GM18867 (cell line): ENCODE results near the gene C17orf100.
A peak's percentile ranks its signal among the peaks of the same experiment; 100 is the strongest.
"Not testable (repeated sequence)": the region's sequence is repeated elsewhere in the genome, so short reads cannot be mapped to it uniquely, and the experiment has no call there.

Experiments
- ATAC-seq: cut with Tn5 transposase; IDR thresholded peaks from one replicate; pipeline ENCODE4 v1.9.1; 2021; ENCODE audit warnings: mild to moderate bottlenecking, moderate library complexity; ENCODE audit not compliant: unreplicated experiment

The C17orf100 gene

DNA sequence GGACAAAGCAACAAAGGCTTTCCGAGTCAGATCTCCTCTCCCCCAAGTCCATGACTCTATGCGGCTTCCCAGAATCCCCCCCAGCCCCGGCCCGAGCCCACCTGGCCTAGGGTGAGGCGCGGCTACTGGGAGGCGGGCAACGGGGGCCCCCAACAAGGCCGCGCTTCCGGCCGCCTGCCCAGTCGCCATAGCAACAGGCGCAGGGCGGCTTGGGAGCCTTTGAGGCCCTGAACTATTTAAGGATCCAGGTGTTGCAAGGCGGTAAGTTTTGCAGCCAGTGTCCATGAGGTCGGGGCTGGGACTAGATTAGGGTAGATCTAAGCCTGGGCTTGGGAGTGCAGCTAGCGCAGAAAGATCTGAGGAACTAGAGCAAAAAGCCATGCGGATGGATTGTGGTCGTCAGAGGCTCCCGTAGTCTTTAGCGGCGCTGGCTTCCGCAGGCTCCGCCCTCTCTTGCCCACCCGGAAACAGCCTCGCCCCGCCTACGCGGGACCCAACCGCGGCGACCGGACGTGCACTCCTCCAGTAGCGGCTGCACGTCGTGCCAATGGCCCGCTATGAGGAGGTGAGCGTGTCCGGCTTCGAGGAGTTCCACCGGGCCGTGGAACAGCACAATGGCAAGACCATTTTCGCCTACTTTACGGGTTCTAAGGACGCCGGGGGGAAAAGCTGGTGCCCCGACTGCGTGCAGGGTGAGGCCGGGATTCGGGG, 10.9 kb upstream of the C17orf100 start, which contains the start of the genes KIAA0753 and TXNDC17:
Gene KIAA0753 (minus strand): TSS at position 176 of the 711 bp plus-strand sequence. CDS start 5,608 bp downstream, outside the sequence.
Gene TXNDC17 (plus strand): TSS at position 525 of the 711 bp plus-strand sequence. CDS start 23 bp downstream, at position 548.
- ATAC-seq: peak; percentile 90

DNA sequence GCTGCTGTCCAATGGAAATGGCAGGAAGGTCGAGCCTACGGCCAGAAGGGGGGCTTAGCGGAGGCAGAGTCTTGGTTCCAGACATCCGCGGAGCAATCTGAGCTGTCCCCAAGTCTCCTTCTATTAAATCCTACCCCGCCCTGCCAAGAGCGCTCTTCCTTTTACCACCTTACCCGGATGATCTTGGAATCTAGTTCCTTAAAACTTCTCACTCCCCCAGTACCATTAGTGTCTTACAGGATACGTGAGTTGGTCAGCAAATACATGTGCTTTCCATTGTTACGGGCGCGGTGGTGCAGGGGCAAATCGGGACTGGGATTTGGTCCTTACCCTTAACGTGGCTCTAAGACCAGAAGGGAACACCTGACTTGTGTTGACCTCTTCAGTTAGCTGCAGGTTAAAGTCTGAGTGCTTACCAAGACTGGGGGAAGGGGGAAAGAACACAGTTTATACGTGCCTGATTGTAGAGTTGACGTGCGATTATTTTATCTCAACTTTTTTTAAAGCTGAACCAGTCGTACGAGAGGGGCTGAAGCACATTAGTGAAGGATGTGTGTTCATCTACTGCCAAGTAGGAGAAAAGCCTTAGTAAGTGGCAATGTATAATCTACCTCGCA, 10.2 kb upstream of the C17orf100 start:
- ATAC-seq: no peak

DNA sequence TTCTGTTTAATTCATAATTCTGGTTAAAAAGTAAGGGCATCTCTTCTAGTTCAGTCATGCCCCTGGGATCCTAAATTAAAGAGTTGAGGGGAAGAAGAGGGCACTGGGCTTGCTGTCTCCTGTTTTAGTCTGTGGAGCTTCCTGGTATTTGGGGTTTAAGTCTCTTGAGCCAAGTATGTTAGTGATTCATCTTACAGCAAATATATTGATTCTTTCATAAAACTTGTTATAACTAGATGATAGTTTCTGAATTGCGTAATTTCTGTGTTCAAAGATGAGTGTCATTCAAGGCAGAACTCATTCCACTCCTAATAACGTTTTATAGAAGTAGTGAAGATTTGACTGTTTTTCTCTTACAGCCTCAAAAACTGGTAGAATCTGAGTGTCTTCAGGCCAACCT, 9.0 kb upstream of the C17orf100 start:
- no peak for ATAC-seq

GRCh38 chr17:6643451-6644125, 8.0 kb upstream of the C17orf100 start:
- ATAC-seq: no peak

GRCh38 chr17:6648181-6648580, 3.4 kb upstream of the C17orf100 start:
- no peak for ATAC-seq

DNA sequence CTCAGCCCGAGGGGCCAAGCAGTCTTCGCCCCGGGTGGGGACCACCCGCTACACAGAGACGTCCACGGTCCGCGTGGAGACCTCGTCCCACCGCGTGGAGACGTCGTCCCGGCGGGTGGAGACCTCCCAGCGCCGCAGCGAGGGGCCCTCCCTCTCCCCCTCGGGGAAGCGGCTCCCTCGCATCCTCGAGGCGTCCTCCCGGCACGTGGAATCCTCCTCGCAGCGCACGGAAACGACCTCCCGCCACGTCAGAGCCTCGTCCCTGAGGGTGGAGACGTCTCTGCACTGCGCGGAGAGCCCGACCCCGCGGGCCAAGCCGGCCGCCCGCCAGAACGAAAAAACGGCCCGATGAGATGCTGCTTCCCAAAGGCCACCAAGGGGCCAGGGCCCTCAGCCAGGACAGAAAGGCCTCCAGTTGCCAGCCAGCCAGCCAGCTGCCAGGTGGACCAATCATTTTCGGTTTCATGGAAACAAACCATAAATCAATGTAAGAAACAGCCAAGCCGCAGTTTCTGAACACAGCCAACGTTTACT, 424 bp downstream of the C17orf100 start:
- no peak for ATAC-seq

DNA sequence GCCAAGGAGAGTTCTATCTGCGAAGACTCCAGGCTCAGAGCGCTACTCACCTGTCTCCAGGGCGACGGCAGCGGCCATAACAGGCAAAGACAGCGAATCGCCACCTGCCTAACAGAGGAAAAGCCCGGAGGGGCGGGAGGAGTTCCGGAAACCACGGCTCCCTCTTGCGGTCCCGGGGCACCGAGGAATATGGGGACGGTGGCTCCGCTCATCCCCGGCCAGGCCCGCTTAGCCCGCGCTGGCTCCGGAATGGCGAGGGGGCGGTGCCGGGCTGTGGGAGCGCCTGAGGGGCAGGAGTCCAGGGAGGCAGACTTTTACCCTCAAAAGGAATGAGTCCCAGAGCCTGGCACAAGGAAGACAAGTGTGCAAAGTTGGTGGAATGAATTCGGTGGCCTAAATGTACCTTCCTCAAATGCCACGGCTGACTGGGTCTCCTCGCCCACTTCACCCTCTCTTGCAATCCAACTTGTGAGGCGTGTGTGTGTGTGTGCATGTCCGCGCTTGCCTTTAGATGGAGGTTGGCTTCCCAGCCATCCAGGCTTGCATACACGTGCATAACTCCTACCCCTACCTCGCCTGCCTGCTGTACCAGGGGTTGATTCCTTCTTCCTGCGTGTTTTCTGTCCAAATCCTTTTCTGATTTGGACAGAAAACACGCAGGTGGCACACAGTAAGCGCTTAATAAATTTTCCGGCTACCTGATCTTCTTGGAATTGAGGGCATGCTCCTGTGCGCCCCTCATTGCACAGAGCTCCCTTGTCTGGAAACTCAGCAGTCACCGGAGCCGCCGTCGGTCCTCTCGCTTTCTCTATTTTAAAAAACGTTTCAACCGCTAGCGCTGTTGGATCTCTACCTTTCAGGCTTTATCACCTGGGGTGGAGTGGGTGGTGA, 3.5 kb downstream of the C17orf100 start:
- ATAC-seq: no peak

GRCh38 chr17:6655732-6656361, 4.3 kb downstream of the C17orf100 start:
- not testable (repeated sequence) for ATAC-seq

- ATAC-seq: peak; percentile 56
Measured at GRCh38 chr17:6656797-6657632, 5.5 kb downstream of the C17orf100 start.

DNA sequence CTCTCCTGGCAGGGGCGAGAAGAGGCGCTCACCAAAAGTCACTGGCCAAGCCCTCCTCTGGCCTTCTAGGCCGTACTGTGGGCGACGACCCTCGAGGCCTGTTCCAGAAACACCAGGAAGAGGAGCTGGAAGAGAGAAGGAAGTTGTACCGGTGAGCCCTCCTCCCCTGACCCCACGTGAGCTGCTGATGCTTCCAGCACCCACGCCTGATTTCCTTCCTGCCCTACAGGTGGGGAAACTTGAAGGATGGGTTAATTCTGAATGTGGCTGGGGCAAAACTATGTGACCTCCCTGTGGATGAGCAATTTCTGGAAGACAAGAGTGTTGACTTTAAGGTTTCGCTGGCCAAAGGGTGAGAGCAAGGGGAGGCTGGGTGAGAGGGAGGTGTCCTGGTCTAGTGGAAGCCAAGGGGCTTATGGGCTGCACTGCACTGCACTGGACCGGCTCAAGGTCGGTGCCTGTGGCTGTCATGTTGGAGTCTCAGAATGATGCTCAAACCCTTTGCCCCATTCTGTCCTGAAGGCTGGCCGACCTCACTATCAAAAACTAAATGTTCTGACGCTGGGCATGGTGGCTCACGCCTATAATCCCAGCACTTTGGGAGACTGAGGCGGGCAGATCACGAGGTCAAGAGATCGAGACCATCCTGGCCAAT, 6.2 kb downstream of the C17orf100 start:
- ATAC-seq: no peak

- not testable (repeated sequence) for ATAC-seq
Measured at GRCh38 chr17:6658411-6658810, 6.8 kb downstream of the C17orf100 start.

- ATAC-seq: no peak
Measured at GRCh38 chr17:6660101-6660500, 8.5 kb downstream of the C17orf100 start.

- peak; percentile 73 for ATAC-seq
Measured at GRCh38 chr17:6660805-6661463, 9.4 kb downstream of the C17orf100 start.

- no peak for ATAC-seq
Measured at GRCh38 chr17:6661464-6661848, 9.9 kb downstream of the C17orf100 start.

DNA sequence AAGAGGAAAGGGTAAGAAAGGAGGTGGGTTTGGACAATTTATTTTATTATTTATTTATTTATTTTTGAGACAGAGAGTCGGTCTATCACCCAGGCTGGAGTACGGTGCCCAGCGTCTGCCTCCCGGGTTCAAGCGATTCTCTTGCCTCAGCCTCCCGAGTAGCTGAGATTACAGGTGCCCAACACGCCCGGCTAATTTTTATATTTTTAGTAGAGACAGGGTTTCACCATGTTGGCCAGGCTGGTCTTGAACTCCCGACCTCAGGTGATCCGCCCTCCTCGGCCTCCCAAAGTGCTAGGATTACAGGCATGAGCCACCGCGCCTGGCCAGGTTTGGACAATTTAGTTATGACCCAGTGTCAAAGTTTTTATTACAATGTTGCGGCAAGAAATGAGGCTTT, 11.6 kb downstream of the C17orf100 start:
- not testable (repeated sequence) for ATAC-seq

DNA sequence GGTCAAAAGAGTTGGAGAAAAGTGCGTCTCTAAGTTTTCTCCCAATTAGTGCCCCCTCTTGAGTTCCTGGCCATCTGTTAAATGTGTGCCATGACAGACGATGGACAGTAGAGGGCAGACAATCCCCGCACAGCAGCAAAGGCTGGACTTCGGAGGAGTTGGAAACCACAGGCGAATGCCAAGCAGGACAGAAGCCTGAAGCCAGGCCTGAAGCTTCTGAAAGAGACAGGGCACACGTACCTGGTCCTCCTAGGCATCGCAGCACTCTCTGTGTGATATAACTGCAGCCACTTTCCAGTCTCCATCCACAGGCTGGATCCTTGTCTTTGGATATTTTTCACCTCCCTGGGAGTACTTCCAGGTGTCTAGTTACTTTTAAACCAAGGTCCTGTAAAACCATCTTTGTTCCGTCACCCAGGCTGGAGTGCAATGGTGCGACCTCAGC, 14.5 kb downstream of the C17orf100 start:
- no peak for ATAC-seq

GRCh38 chr17:6666557-6666956, 15.0 kb downstream of the C17orf100 start:
- no peak for ATAC-seq

GRCh38 chr17:6667516-6667915, 16.0 kb downstream of the C17orf100 start:
- no peak for ATAC-seq
